ENCODE results near the gene SHC1.
A peak's percentile ranks its signal among the peaks of the same experiment; 100 is the strongest.

SHC1 gene

DNA sequence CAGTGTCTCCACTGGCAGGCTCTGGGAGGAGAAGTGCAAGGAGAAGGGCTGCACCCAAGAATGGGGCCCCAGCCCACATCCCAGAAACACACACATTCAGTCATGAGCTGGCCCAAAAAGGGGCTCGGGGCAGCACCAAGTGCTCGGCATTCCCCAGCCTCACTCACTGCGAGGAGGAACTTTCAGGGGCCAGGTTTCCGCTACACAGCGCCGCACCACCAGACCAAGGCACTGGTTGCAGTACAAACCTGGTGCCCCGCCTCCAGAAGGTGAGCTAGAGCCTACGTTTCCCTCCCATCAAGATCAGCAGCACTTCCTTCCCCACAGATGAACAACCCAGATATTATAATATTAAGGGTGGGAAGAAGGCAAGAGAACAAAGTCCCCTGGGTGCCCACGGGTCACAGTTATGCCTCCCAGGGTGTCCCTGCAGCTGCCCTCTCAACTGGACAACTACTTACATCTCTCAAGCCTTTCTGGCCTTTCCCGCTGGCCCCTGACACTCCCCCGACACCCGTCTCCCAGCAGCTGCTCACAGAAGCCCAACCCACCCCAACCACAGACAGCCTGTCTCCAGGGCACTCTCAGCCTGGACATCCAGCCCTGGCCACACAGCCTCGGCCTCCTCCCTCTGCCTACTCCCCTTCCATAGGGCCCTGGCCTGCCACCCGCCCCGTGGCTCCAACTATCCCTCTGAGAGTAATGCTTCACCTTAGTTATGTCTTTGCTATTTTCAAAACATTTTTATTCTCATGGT, 18.5 kb downstream of the SHC1 start:
- no peak for TF ChIP-seq CTCF (IDR thresholded peaks at IDR 0.05; ENCODE audit: low read depth, low read length)
- no peak for DNase-seq (ENCODE audit: extremely low read depth, low read depth)

DNA sequence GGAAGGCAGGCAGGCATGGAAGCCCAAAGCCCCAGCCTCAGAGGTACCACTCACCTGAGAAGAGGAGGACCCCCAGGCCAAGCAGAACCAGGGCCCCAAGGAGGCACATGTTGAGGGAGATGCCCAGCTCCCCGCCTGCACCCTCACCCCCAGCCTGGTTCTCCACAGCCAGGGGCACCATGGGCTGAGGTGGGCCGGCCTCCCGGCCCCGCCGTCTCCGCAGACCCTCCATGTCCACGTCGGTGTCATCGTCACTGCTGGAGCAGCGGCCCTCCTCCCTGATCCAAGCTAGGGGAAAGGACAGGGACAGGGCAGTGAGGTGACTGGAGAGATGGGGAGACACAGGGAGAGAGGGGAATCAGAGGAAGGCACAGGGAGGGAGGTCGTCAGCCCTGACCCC, 22.5 kb downstream of the SHC1 start:
- TF ChIP-seq CTCF (IDR thresholded peaks at IDR 0.05; ENCODE audit: low read depth, low read length), result no peak
- DNase-seq (ENCODE audit: extremely low read depth, low read depth), result no peak

DNA sequence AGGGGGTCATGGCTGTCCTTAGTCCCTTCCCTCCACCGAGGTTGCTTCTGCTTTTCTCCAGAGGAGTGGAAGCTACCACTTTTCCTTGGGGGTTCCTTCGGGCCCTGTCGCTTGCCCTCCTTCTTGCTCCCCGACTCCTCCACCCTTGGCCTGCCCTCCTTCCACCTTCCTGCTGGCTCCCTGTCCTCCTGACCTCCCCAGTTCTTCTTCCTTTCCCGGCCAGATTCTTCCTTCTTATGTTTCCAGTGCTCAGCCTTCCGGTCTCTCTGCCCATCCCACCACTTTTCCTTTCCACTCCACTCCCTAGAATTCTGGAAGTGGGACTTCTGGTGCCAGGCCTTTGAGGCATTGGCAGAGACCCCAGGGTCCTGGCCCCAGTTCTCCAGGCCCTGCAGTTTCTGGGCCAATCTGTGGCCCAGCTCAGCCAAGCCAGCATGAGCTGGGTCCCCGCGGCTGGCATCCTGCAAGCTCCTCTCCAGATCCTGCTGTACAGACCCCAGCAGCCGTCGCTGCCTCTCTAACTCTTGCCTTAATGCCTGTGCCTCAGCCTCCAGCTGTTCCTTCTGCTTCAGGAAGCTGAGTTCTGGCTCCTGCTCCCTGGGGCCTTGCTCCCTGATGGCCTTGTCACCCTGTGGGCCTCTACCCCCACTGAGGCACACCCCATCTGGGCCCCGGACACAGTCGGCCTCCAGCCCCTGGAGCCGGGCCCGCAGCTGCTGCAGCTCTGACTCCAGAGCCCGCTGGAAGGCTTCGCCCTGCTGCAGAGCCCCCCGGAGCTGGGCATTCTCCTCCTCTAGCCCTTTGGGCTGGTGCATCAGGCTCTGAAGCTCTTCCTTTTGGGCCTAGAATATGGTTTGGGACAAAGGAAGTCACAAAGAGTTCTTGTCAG, 24.3 kb downstream of the SHC1 start:
- TF ChIP-seq CTCF (IDR thresholded peaks at IDR 0.05; ENCODE audit: low read depth, low read length), result no peak
- DNase-seq (ENCODE audit: extremely low read depth, low read depth), result no peak

- no peak for DNase-seq (ENCODE audit: extremely low read depth, low read depth)
- no peak for TF ChIP-seq CTCF (IDR thresholded peaks at IDR 0.05; ENCODE audit: low read depth, low read length)
These were observed 25.2 kb downstream of the SHC1 start for GRCh38 chr1:154945160-154945961.

DNA sequence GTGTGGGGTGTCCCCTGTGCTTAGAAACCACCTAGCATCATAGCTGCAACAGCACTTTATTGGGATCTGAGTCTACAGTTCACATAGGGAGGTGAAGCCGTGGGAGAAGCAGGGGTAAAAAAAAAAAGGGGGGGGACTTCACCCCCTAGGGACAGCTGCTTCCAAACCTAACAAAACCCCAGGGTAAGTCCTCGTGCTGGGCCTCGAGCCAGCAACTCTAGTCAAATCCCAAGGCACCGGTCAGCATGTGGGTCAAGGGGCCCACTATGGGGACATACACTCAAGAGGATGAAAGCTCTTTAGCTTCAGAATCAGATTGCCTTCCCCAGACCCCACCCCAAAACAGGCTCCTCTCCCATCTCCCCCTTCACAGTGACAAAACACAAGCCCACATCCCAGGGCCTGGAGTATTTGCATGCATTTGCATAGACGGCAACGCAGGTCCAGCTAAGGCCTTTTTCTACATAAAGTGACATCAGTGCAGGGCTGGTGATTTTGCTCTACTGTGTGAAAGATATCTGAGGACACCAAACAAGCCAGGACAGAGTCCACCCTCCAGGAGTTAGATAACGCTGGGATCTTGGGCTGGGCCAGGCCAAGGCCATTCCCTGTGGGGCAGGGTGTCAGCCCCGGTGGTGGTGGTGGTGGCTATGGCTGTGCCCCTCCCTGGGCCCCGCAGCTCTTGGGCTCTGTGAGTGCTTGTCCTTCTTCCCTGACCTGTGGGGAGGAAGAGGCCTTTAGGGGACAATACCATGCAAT, 26.0 kb downstream of the SHC1 start:
- TF ChIP-seq CTCF (IDR thresholded peaks at IDR 0.05; ENCODE audit: low read depth, low read length), result no peak
- DNase-seq (ENCODE audit: extremely low read depth, low read depth), result no peak

DNA sequence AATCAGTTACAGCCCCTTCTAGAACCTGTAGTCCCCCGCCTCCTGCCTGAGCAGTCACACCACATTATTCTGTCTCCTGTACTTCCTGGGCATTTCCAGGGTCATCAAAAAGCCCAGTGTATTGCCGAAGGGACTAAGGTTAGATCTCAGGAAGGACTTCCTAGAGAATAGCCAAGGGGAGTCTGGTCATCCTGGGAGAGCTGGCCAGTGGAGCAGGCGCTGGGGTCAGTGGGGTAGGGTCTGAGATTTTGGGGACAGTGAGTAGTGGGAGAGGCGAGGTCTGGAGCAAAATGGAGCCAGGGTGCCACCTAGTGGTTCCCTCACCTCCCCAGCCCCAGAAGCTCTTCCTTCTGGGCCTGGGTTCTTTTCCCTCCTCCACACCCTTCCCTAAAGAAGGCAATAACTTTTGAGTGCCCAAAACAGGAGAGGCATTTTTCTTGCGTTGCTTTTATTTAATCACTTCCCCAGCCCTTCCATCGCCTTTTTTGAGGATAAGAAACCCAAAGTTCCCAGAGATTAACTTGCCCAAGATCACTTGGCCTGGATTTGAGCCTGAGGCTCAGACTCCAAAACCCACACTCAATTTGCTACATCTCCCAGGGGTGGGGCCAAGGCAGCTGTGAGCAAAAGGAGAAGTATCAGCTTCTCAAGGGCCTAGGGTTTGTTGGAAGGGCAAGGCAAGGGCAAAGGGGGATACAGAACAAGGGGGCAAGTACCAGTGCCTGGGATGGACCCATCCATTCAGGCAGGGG, 26.7 kb downstream of the SHC1 start:
- no peak for DNase-seq (ENCODE audit: extremely low read depth, low read depth)
- TF ChIP-seq CTCF (IDR thresholded peaks at IDR 0.05; ENCODE audit: low read depth, low read length), result peak; percentile 77
